ENCODE data around the gene F7.

The F7 gene

GRCh38 chr13:113119822-113120189, 14.2 kb downstream of the F7 start:
- no peak for DNase-seq

- no peak for DNase-seq
Measured at GRCh38 chr13:113120300-113121182, 14.9 kb downstream of the F7 start.

GRCh38 chr13:113121183-113121927, 15.8 kb downstream of the F7 start:
- DNase-seq, result no peak

- DNase-seq, result no peak
Measured at GRCh38 chr13:113121928-113122471, 16.4 kb downstream of the F7 start.

GRCh38 chr13:113122550-113123225, 17.1 kb downstream of the F7 start, which contains the start of gene F10:
F10 (plus strand) TSS chr13:113122799; CDS start chr13:113122856, 57 bp downstream.
- no peak for DNase-seq

- DNase-seq, result no peak
Measured at GRCh38 chr13:113123226-113124201, 17.9 kb downstream of the F7 start.

GRCh38 chr13:113124211-113124970, 18.8 kb downstream of the F7 start:
- DNase-seq, result no peak

- no peak for DNase-seq
Measured at GRCh38 chr13:113125506-113126264, 20.1 kb downstream of the F7 start.

- no peak for DNase-seq
Measured at GRCh38 chr13:113126265-113127150, 20.9 kb downstream of the F7 start.

- DNase-seq, result no peak
Measured at GRCh38 chr13:113129480-113129879, 23.9 kb downstream of the F7 start.

- no peak for DNase-seq
Measured at GRCh38 chr13:113129921-113130750, 24.5 kb downstream of the F7 start.

GRCh38 chr13:113135281-113135760, 29.7 kb downstream of the F7 start:
- no peak for DNase-seq

- no peak for DNase-seq
Measured at GRCh38 chr13:113137691-113138298, 32.2 kb downstream of the F7 start.

GRCh38 chr13:113138792-113139551, 33.4 kb downstream of the F7 start:
- DNase-seq, result no peak

GRCh38 chr13:113139577-113139976, 34.0 kb downstream of the F7 start:
- no peak for DNase-seq

GRCh38 chr13:113140677-113141600, 35.3 kb downstream of the F7 start:
- DNase-seq, result no peak
